GM19324 (cell line): Measurements from ENCODE around the gene BTF3L4.

ENCODE experiments used
- ATAC-seq: cut with Tn5 transposase; IDR thresholded peaks from one replicate; pipeline ENCODE4 v1.9.1; 2021; ENCODE audit warnings: mild to moderate bottlenecking, moderate library complexity; ENCODE audit not compliant: unreplicated experiment, low FRiP score

BTF3L4 gene

DNA sequence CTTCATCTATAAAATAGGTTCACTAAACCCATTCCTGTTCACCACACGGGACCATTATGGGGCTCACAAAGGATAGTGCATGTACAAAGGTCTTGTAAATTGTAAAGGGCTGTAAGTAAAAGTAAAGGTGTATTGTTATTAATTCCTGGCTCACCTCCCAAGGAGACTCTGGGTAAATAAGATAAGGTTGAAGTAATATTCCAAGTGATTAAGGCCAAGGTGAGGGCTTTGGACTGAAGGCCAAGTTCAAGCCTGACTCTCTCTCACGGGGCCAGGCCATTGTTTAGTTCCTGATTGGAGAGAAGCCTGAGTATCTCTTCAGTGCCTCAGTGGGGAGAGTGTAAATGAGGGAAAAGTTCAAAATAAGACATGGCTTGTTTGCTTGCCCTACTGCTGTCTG is 66.3 kb downstream of the BTF3L4 start:
- no peak for ATAC-seq

DNA sequence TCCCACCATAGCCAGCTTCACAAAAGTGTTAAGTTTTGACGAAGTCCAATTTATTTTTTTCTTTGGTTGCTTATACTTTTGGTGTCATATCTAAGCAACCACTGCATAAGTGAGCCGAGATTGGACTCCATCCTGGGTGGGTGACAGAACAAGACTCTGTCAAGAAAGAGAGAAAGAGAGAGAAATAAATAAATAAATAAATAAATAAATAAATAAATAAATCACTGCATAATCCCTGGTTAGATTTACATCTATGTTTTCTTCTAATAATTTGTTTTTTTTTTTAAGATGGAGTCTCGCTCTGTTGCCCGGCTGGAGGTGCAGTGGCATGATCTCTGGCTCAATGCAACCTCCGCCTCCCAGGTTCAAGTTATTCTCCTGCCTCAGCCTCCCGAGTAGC is 67.5 kb downstream of the BTF3L4 start:
- no peak for ATAC-seq

DNA sequence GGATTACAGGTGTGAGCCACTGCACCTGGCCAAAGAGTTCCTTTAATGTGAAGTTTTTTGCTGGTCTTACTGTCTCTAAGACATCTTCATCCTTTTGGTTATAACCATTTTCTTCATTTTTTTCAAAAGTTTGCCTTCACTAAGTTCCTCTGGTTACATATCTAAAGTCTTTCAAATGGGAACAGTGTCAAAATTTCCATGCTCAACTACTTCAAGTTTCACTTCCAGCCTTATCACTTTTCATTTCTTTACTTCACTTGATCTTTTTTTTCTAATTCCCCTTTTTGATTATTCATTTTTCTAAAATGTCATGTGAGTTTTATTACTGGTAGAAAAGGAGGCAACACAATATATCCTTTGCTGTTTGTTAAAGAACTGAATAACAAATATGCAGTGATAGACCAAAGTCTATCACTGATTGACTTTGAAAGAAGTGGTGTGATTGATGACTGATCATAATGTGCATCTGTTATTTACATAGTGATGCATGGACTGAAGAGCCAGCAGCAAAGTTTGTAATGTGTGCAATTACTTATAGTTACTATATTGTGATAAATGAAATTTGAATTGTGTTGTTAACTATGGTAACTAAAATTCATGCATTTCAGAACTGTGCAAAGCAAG is 69.8 kb downstream of the BTF3L4 start:
- no peak for ATAC-seq

GRCh38 chr1:52127181-52128180 is 71.4 kb downstream of the BTF3L4 start:
- no peak for ATAC-seq

DNA sequence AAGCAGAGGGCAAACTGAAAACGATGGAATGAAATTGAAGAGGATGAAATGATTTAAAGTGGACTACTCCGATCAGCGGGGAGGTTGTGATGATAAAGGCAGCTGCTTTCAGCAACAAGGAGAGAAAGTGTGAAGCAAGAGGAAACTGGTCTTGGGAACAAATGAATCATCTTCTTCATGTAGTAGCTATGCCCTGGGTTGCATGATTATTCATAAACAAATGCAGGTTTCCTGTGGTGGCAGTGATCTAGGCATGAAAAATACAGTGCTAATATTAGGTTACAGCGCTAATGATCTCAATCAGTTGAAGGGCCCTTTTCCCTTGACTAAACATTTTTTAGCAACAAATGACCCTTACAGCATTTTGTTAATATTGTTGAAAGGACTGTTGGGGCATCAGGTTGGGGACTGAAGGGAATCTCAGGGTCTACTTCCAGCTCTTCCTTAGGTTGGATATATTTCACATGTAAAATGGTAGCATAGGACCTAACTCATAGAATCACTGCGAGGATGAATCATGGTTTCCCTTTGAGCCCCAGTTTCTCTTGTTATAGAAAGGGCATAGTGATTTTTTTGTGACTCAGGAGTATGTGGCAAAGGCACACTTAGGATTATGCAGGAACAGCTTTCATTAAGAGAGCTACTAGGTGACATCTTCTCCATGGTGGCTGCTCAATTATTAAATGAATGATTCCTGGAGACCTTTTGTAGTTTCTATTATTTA is 83.9 kb downstream of the BTF3L4 start:
- ATAC-seq, result peak; percentile 28
